ENCODE data around the gene LATS1. TPM values are rescaled to one million over a fixed set of nuclear protein-coding genes. Genes with fewer than 3 reads are reported as not detected.

Gene LATS1
- total RNA-seq (32.4 TPM), polyA plus RNA-seq (ENCODE audit: insufficient read depth, low read depth, low replicate concordance) (3.3 TPM)
- long read RNA-seq, donor 1, full-length matches to known transcripts: 6 of 6 reads
- long read RNA-seq, donor 1, partial matches to known transcripts: 0 of 6 reads
- long read RNA-seq, donor 1, other reads (novel, unspliced or antisense): 0 of 6 reads
- long read RNA-seq, donor 2, partial matches to known transcripts: 0 of 2 reads
- long read RNA-seq, donor 2, other reads (novel, unspliced or antisense): 0 of 2 reads
- long read RNA-seq, donor 3, full-length matches to known transcripts: 8 of 8 reads
- long read RNA-seq, donor 3, partial matches to known transcripts: 0 of 8 reads
- long read RNA-seq, donor 3, other reads (novel, unspliced or antisense): 0 of 8 reads
- long read RNA-seq, donor 4, transcript LATS1-202 (4 exons, 2,567 nt): major isoform, 5 of 14 reads
- long read RNA-seq, donor 4, partial matches to known transcripts: 9 of 14 reads
- long read RNA-seq, donor 4, other reads (novel, unspliced or antisense): 0 of 14 reads
- long read RNA-seq, donor 5, partial matches to known transcripts: 0 of 1 reads
- long read RNA-seq, donor 5, other reads (novel, unspliced or antisense): 0 of 1 reads
- long read RNA-seq, donor 6: 0 reads
- long read RNA-seq, donor 7, partial matches to known transcripts: 2 of 7 reads
- long read RNA-seq, donor 7, other reads (novel, unspliced or antisense): 5 of 7 reads
- long read RNA-seq, donor 8, full-length matches to known transcripts: 8 of 8 reads
- long read RNA-seq, donor 8, partial matches to known transcripts: 0 of 8 reads
- long read RNA-seq, donor 8, other reads (novel, unspliced or antisense): 0 of 8 reads
- long read RNA-seq, donor 9, full-length matches to known transcripts: 3 of 3 reads
- long read RNA-seq, donor 9, partial matches to known transcripts: 0 of 3 reads
- long read RNA-seq, donor 9, other reads (novel, unspliced or antisense): 0 of 3 reads
- long read RNA-seq, donor 10, full-length matches to known transcripts: 6 of 6 reads
- long read RNA-seq, donor 10, partial matches to known transcripts: 0 of 6 reads
- long read RNA-seq, donor 10, other reads (novel, unspliced or antisense): 0 of 6 reads

GRCh38 chr6:149717588-149718458 lies at the start of gene LATS1:
TSS of gene LATS1 (minus strand) at chr6:149718101. CDS start at chr6:149702126, 15,975 bp downstream.
- Histone ChIP-seq H3K27ac (ENCODE audit: low read depth in 2 of 2, low read length in 2 of 2) (peak within 1 kb of the TSS; percentile 96 to 99), H3K27me3 (ENCODE audit: control insufficient read depth, insufficient read depth, low read length) (no peaks in the 10 kb centered on the region), H3K4me1 (ENCODE audit: control insufficient read depth in 2 of 3, insufficient read depth in 2 of 3, low read depth in 1 of 3, low read length in 3 of 3) (peaks cover 3 to 5% (median 3%) of the 10 kb centered on the region in 3 donors), H3K9ac (ENCODE audit: low read length in 3 of 3) (peak within 1 kb of the TSS; percentile 57 to 98 (median 78)), H3K9me3 (ENCODE audit: control insufficient read depth in 2 of 3, insufficient read depth in 1 of 3, low read length in 3 of 3) (no peaks in the 10 kb centered on the region), H3K36me3 (ENCODE audit: control insufficient read depth in 2 of 3, insufficient read depth in 3 of 3, low read length in 3 of 3) (no peaks in the 10 kb centered on the region), H3K4me3 (ENCODE audit: low read length in 3 of 3) (peak within 1 kb of the TSS; percentile 75 to 90 (median 79))
- FAIRE-seq (no peak), DNase-seq (peak; percentile 91 to 97 (median 92))
- intact Hi-C loops (cut with DNase I): no loop called here
- TF ChIP-seq CTCF (IDR thresholded peaks at IDR 0.05; ENCODE audit: borderline replicate concordance, extremely low read depth, insufficient read depth): no peak

GRCh38 chr6:149766156-149766769 lies 48.4 kb upstream of the LATS1 start:
- intact Hi-C loops (cut with DNase I): no loop called here
- no peak for DNase-seq
- no peak overlapping the region for H3K27ac ChIP-seq (ENCODE audit: low read depth in 2 of 2, low read length in 2 of 2)

More at GRCh38 chr6:149766156-149766769, 48.4 kb upstream of the LATS1 start:
- Histone ChIP-seq H3K4me1 (ENCODE audit: control insufficient read depth in 2 of 3, insufficient read depth in 2 of 3, low read depth in 1 of 3, low read length in 3 of 3) (no peaks in the 10 kb centered on the region), H3K27me3 (ENCODE audit: control insufficient read depth, insufficient read depth, low read length) (no peaks in the 10 kb centered on the region), H3K4me3 (ENCODE audit: low read length in 3 of 3) (no peak overlapping the region), H3K9me3 (ENCODE audit: control insufficient read depth in 2 of 3, insufficient read depth in 1 of 3, low read length in 3 of 3) (no peaks in the 10 kb centered on the region), H3K9ac (ENCODE audit: low read length in 3 of 3) (no peak overlapping the region), H3K36me3 (ENCODE audit: control insufficient read depth in 2 of 3, insufficient read depth in 3 of 3, low read length in 3 of 3) (peaks cover 0 to 3% (median 0%) of the 10 kb centered on the region in 3 donors)
- no peak for FAIRE-seq
- TF ChIP-seq CTCF (IDR thresholded peaks at IDR 0.05; ENCODE audit: borderline replicate concordance, extremely low read depth, insufficient read depth): no peak

Measured in kidney (tissue), 22 donors.